Activated gamma-delta T cell (primary cell): ENCODE data around the gene SLIT1.

ENCODE experiments used
- DNase-seq: peaks from one replicate; lab custom pipeline; 2025; lab: John Stamatoyannopoulos, UW

The SLIT1 gene

GRCh38 chr10:97171001-97171400 lies 14.8 kb downstream of the SLIT1 start:
- no peak for DNase-seq

- no peak for DNase-seq
Measured at GRCh38 chr10:97169911-97170693, 15.7 kb downstream of the SLIT1 start.

GRCh38 chr10:97169063-97169462 lies 16.7 kb downstream of the SLIT1 start:
- DNase-seq, result no peak

GRCh38 chr10:97168645-97169044 lies 17.1 kb downstream of the SLIT1 start:
- no peak for DNase-seq

- DNase-seq, result no peak
Measured at GRCh38 chr10:97165499-97165898, 20.3 kb downstream of the SLIT1 start.

- no peak for DNase-seq
Measured at GRCh38 chr10:97163781-97164501, 21.8 kb downstream of the SLIT1 start.

GRCh38 chr10:97163181-97163580 lies 22.6 kb downstream of the SLIT1 start:
- DNase-seq, result no peak

- DNase-seq, result no peak
Measured at GRCh38 chr10:97159646-97160305, 26.0 kb downstream of the SLIT1 start.

GRCh38 chr10:97157578-97158095 lies 28.1 kb downstream of the SLIT1 start:
- DNase-seq, result no peak

GRCh38 chr10:97154781-97155180 lies 31.0 kb downstream of the SLIT1 start:
- DNase-seq, result no peak

GRCh38 chr10:97154162-97154561 lies 31.6 kb downstream of the SLIT1 start:
- no peak for DNase-seq

GRCh38 chr10:97153270-97153850 lies 32.4 kb downstream of the SLIT1 start:
- no peak for DNase-seq

- no peak for DNase-seq
Measured at GRCh38 chr10:97151307-97151914, 34.3 kb downstream of the SLIT1 start.

- no peak for DNase-seq
Measured at GRCh38 chr10:97150616-97151015, 35.1 kb downstream of the SLIT1 start.

- no peak for DNase-seq
Measured at GRCh38 chr10:97150013-97150595, 35.7 kb downstream of the SLIT1 start.

GRCh38 chr10:97149079-97149531 lies 36.7 kb downstream of the SLIT1 start:
- no peak for DNase-seq

- no peak for DNase-seq
Measured at GRCh38 chr10:97144297-97144696, 41.5 kb downstream of the SLIT1 start.

GRCh38 chr10:97142834-97143233 lies 42.9 kb downstream of the SLIT1 start:
- DNase-seq, result no peak

- DNase-seq, result no peak
Measured at GRCh38 chr10:97140902-97141745, 44.6 kb downstream of the SLIT1 start.
